GM21619 (cell line): Measurements from ENCODE around the gene SERPINA3.

Experiments used
- ATAC-seq: cut with Tn5 transposase; IDR thresholded peaks from one replicate; pipeline ENCODE4 v1.9.1; 2021; ENCODE audit not compliant: unreplicated experiment

Gene SERPINA3

DNA sequence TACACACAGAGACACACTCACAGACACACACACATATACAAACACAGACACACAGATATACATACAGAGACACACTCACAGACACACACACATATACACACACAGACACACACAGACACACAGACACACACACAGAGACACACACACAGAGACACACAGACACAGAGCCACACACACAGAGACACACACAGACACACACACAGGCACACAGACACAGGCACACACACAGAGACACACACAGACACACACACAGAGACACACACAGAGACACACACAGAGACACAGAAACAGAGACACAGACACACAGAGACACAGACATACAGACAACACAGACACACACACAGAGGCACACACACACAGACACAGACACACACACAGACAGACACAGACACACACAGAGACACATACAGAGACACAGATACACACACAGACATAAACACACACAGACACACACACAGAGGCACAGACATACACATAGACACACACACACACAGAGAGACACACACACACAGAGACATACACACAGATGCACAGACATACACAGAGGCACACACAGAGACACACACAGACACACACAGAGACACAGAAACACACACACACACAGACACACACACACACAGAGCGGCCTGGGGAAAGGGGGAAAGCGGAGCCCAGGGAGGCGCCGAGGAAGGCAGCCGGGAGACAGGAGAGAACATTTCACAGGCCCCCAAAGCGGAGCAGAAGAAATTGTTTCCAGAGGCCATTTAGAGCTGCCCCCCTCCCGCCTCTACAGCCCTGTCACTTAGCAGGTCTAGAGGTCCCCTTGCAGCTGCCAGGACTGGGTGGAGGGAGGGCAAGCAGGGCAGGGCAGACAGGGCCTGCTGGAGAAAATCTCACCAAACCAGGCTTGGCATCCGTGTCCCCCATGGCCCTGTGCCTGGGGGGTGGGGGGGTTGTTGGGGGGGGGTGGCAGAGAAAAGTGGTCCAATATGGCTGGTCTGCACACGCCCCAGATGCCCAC lies 38.9 kb downstream of the SERPINA3 start:
- no peak for ATAC-seq

DNA sequence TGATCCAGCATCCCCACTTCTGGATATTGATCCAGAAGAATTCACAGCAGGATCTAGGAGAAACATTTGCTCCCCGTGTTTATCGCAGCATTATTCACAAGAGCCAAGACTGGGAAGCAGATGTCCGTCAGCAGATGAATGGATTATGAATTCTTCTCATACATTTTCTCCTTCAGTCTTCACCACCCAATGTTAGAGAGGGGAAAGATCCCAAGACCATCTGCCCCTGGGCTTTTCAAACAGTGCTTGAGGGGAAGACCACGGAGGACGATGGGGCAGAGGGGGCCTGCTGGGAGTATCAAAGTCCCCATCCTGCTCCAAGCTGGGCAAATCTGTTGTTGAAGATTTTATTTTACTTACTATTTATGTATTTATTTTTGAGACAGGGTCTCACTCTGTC lies 41.1 kb downstream of the SERPINA3 start:
- ATAC-seq: no peak

DNA sequence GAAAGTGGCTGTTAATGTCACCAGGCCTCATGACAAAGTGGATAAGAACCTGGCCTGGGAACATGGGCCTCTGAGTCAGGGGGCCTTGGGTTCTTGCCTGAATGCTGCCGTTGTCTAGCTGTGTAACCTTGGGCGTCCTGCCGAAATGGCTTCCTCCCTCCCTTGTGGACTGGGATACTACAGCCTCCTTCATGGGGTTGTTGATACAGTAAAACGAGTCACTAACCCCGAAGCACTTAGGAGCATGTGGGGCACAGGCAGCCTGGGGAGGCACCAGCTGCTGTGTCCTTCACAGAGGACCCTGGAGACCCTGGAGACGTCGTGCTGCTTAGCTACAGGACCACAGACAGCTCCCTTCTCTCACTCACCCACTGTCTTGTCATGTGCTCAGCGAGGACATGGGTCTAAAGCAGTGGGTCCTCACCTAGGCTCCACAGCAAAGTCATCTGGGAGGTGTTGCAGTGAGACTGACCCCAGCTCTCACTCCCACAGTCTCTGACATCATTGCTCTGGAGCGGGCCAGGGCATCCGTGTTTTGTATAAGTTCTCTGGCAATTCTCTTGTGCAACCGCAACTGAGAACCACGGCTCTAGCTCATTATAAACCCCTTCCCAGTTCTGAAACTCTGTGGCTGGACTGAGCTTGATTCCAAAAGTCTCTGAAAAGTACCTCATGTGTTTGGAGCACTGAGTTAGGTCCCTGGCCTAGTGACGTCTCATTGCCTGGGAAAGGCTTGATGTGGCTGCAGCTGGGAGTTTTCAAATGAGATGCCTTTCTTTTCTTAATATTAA lies 42.1 kb downstream of the SERPINA3 start:
- no peak for ATAC-seq

DNA sequence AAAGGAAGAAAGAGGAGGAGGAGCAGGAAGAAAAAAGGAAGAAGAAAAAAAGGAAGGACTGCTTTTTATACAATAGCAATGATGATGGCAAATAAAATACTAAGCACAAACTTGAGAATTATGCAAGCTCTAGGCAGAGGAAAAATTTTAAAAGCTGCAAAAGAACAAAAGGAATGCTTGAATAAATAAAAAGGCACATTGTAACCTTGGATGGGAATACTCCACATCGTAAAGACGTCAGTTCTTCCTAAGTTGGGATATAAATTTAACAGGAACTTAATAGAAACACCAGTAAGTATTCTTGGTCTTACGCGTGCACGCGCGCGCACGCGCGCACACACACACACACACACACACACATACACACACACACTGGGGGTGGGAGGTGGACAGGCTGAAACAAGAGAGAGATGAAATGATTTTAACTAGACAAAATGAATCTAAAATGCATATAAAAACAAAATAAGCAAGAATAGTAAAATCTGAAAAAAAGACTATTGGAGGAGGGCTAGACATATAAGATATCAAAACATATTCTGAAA lies 43.0 kb downstream of the SERPINA3 start:
- ATAC-seq: no peak

DNA sequence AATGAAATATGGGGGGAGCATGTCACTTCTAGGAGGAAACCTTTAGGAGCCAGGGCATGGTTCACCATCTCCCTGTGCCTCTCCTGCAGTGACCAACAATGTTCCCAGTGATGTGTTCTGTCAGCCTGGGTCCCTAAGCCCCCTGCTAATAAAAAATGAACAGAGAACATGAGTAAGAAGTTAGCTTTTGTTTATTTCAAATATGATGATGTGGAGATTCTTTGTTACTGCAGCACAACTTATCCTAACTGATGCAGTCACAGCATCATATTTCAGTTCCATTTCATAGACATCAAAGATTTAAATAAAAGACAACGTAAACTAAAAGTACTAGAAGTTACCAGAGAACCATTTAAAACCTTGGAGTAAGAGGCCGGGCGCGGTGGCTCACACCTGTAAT lies 43.9 kb downstream of the SERPINA3 start:
- no peak for ATAC-seq

DNA sequence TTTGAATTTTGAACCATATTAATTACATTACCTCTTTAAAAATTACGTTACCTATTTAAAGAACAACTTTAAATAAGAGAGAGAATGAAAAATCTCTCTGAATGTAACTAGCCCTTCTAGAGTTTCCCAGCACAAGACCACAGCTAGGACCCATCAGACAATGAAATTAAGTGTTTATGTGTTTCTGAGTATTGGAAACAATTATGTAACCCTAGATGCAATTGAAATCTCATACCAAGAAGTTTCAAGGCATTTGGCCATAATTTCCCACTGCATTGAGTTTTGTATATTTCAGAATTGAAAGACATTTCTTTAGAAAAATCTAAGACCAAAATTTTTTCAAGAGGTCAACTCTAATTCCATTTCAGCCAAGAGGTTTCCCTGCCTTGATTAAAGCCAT lies 47.1 kb downstream of the SERPINA3 start:
- no peak for ATAC-seq

DNA sequence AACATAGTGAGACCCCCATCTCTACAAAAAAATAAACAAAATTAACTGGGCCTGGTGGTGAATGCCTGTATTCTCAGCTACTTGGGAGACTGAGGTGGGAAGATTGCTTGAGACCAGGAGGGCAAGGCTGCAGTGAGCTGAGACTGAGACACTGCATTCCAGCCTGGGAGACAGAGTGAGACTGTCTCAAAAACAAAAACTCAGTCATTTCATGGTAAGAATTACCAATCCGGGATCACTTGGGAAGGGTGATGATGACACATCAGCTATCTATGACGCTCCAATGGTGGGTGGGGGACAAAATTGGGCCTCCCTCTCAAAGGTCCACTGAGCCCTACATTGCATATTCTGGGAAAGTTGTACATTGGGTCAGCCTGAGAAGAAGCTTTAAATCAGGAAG lies 47.7 kb downstream of the SERPINA3 start:
- ATAC-seq: no peak

DNA sequence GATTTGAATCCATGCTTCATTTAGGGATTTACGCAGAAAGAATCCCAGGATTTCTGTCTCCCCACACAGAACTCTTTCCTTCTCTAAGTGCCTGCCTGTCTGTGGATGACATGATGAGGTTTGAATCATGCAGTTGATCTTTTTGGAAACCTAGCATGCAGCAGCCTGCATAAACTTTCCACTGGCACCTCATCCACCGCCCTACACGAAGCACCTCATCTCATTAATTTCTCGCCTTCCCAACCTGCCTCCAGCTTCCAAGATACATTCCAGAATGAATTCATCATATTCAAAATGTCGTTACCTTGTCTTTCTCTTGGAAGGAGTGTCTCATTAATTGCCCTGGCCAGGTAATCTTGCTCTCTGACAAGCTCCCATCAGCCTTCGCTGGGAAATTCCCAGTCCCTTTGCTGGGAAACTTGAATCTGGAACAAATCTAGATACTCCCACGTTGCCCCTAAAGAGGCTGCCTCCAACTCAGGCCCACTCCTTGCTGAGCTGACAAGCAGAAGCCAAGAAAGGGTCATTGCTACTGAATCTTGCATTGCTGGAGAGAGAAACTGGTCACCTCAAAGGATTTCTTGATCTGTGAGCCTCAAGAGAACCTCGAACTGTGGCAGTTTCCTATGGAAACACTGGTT lies 48.2 kb downstream of the SERPINA3 start:
- ATAC-seq: no peak

DNA sequence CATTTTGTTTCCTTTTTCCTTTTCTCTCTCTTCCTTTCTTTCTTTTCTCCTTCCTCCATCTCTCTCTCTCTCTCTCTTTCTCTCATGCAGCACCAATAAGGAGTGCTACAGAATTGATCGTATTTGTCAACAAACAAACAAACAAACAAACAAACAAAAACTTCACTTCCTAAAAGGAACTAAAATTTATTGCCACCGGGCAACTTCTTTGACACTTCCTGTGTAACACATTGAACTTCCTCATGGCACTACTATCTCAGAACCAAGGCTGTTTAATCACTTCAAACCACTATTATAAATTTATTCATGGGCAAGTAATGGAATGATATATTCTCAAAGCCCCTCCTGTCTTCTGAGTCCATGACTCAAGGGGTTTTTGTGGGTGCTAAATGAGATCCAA lies 51.3 kb downstream of the SERPINA3 start:
- ATAC-seq: no peak

DNA sequence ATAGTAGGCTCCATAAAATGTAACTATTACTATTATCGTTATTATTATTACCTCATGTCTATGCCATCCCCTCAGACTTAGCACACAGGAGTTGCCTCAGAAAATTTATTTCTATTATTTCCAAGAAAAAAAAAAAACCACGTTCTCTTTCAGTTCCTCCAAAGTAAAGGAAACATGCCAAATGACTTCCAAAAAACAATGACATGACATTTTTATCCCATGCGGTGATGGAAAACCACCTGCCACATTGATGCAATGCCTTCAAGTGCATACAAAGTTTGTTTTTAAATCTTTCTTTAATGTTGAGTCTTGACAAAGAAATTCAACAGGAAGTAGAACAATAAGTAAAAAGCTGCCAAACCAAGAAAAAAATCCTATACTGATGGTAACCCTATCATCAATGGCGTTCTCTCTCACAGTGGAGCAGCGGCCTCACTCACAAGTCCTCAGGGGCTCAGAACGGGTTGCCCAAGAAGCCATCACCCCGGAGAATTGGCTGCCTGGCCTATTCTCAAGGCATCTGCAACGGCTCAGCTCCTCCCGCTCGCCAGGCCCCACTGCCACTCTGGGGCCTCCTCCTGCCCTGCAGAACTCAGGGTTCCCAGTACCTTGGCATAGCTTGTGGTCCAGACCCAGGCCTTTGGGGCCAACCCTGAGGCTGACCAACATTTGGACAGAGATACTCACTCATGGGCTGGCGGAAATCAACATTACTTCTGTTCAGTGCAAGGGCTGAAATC lies 51.9 kb downstream of the SERPINA3 start:
- ATAC-seq: no peak

DNA sequence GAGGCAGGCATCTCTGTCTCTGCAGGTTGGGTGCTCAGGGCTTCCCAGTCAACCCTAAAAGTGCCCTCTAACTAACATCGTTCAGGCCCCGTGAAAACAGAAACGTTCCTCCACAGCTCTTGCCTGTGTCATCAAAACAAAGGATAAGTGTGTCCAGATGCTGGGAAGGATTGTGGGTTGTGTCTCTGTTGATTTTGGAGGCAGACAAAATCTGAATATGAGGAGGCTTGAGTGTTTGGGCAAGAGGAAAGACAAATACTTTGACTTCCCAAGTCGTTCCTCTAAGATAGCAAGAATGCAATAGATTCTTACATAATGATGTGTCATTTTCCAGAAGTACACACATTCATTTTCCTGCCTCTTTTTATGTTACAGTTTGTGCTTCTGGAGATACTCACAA lies 52.9 kb downstream of the SERPINA3 start:
- ATAC-seq: no peak

DNA sequence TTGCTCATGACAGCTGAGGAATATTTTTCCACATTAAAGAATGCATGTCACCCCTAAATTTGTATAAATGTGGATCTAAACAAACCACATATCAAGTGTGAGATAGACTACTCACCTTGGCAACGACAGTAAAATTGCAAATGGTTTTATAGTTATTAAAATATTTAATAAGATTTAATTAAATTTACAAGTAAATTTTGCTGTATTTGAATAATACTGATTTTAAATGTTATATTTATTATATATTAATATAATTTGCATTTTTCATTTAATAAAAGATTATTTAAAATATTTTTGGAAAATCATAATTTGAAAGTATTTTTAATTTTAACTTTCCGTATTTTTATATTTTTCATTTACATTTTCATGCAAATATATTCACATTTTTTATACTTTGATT lies 53.4 kb downstream of the SERPINA3 start:
- no peak for ATAC-seq

DNA sequence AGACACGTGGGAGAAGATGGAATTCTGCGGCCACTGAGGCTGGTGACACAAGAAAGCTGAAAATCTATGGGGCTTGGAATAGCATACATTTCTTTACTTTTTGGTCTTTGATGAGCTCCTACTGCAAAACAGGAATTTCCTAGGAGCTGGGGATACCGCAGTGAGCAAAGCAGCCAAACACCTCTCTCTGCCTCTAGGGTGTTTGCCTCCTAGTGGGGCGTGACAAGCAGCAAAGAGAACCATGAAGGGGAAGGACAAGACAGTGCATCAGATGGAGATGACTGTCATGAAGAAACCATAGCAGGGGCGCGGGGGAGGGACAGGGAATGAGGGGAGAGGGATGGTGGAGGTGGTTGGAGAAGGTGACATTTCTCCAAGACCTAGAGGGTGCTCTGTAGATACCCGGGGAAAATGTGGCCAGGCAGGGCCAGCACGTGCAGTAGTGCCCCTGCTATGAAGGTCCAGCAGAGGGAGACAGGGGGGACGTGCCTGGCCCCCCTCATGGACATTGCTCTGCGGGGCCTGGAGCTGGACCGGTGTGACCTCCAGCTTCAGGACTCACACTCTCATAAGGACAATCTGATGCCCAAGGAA lies 58.6 kb downstream of the SERPINA3 start:
- ATAC-seq: no peak

DNA sequence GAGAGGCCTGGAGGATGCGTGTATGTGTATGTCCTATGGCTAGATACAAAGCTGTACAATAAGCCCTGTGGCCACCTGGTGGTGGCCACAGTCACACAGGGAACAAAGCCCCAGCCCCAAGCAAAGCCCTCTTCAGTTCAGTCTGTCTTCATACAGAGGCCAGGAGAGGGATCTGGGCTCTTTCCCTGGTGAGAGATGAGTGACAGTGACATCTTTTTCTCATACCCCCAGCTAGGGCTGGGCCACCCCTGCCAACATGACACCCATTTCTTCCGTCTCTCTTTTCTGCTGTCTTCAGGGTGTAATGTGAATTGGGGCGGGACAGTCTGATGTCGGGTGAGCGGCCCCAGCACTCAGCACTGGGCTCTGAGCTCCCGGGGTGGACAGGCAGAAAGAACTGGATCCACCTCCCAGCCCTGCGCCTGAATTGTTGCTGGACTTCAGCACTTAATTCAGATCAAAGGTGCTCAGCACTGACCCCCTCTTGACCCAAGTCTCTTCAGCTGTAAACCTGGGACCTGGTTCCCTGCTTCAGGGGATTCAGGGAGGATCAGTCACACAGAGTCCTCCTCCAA lies 59.8 kb downstream of the SERPINA3 start:
- no peak for ATAC-seq

DNA sequence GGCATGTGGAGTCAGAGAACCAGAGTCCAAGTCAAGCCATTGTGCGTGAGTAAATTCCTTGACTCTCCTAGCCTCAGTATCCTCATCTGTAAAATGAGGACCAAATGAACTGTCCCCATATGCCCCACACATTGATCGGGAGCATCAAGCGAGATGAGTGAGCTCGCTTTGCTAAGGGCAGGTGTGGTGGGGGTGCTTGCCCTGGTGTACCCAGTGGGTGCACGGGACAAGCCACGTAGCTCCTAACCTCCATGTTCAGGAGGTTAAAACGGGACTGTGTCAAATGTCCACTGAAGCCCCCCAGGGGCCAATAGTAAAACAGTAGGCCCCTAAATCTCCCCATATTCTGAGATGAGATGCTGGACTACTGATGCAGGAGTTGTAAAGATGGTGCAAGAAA lies 60.9 kb downstream of the SERPINA3 start:
- no peak for ATAC-seq
